Measurements from ENCODE around the gene SPR. TPM values are rescaled to one million over a fixed set of nuclear protein-coding genes. Genes with fewer than 3 reads are reported as not detected.
"Not testable (repeated sequence)": the region's sequence is repeated elsewhere in the genome, so short reads cannot be mapped to it uniquely, and the experiment has no call there.

The SPR gene
- total and polyA plus RNA-seq, 2 donors (not counting 1 experiment from before 2014, with no cell fraction given), result not detected

- ATAC-seq (ENCODE audit: low read depth), result no peak
- Histone ChIP-seq H3K4me1 (ENCODE audit: control insufficient read depth in 2 of 2, insufficient read depth in 2 of 2, low read length in 2 of 2) (no peaks in the 10 kb centered on the region), H3K4me2 (replicated peaks; ENCODE audit: low read depth, low read length, poor library complexity, severe bottlenecking) (no peak overlapping the region), H3K4me3 (ENCODE audit: control extremely low read depth in 1 of 5, extremely low read depth in 1 of 5, insufficient read depth in 1 of 5, low read depth in 2 of 5, low read length in 4 of 5) (no peak overlapping the region), H3K27me3 (replicated peaks in 1 of 4; ENCODE audit: control extremely low read depth in 1 of 4, control insufficient read depth in 3 of 4, insufficient read depth in 4 of 4, low read length in 3 of 4) (peaks cover 0 to 25% (median 19%) of the 10 kb centered on the region in 4 experiments), H3K79me2 (ENCODE audit: control insufficient read depth, insufficient read depth, low read length) (no peaks in the 10 kb centered on the region), H3K9me3 (ENCODE audit: control extremely low read depth in 1 of 3, control insufficient read depth in 2 of 3, insufficient read depth in 1 of 3, low read length in 2 of 3) (peaks cover 0 to 1% (median 0%) of the 10 kb centered on the region in 3 donors), H3K27ac (ENCODE audit: low read length in 2 of 2) (no peak overlapping the region), H3K9ac (ENCODE audit: low read length) (no peak overlapping the region), H3K36me3 (replicated peaks in 1 of 2; ENCODE audit: control extremely low read depth in 1 of 2, control insufficient read depth in 1 of 2, extremely low read depth in 1 of 2, insufficient read depth in 2 of 2, low read length in 1 of 2) (no peaks in the 10 kb centered on the region), H2AFZ (ENCODE audit: insufficient read depth, low read depth, low read length, poor library complexity, severe bottlenecking) (no peak overlapping the region), H4K20me1 (ENCODE audit: control insufficient read depth, insufficient read depth, low read length, poor library complexity, severe bottlenecking) (no peaks in the 10 kb centered on the region)
- ChIA-PET CTCF (interaction anchor here (1.0 kb wide), 1 partner anchor 276 kb away, joined by 3 read pairs; no protein-coding TSS in a partner anchor), POLR2A (no interaction called here)
- Mint-ChIP-seq H3K27ac (no peak overlapping the region), H3K27me3 (peaks cover 52% of the 10 kb centered on the region), H3K4me3 (no peak overlapping the region), H3K9me3 (ENCODE audit: insufficient read depth) (no peaks in the 10 kb centered on the region), H3K4me1 (no peaks in the 10 kb centered on the region)
- TF ChIP-seq EZH2 (IDR thresholded peaks at IDR 0.05; ENCODE audit: borderline replicate concordance, insufficient read depth, low read depth, low read length, poor library complexity, severe bottlenecking) (no peak), CTCF (IDR thresholded peaks at IDR 0.05) (no peak)
- intact Hi-C loops (cut with micrococcal nuclease), result no loop called here
- WGBS (ENCODE audit: insufficient coverage), result no CpG with 5 or more reads among the region's 3 CpGs
- no peak for DNase-seq
These were observed 14.2 kb downstream of the SPR start for GRCh38 chr2:72901426-72901825.

- H3K36me3 ChIP-seq (replicated peaks in 1 of 2; ENCODE audit: control extremely low read depth in 1 of 2, control insufficient read depth in 1 of 2, extremely low read depth in 1 of 2, insufficient read depth in 2 of 2, low read length in 1 of 2); H2AFZ ChIP-seq (ENCODE audit: insufficient read depth, low read depth, low read length, poor library complexity, severe bottlenecking); H3K79me2 ChIP-seq (ENCODE audit: control insufficient read depth, insufficient read depth, low read length); intact Hi-C loops (cut with micrococcal nuclease); H3K4me1 Mint-ChIP-seq; H3K4me3 ChIP-seq (ENCODE audit: control extremely low read depth in 1 of 5, extremely low read depth in 1 of 5, insufficient read depth in 1 of 5, low read depth in 2 of 5, low read length in 4 of 5); H3K4me2 ChIP-seq (replicated peaks; ENCODE audit: low read depth, low read length, poor library complexity, severe bottlenecking); H3K9me3 ChIP-seq (ENCODE audit: control extremely low read depth in 1 of 3, control insufficient read depth in 2 of 3, insufficient read depth in 1 of 3, low read length in 2 of 3); H3K4me3 Mint-ChIP-seq; H3K27ac Mint-ChIP-seq; H3K9me3 Mint-ChIP-seq (ENCODE audit: insufficient read depth); H3K27ac ChIP-seq (ENCODE audit: low read length in 2 of 2); DNase-seq; H3K9ac ChIP-seq (ENCODE audit: low read length); H3K4me1 ChIP-seq (ENCODE audit: control insufficient read depth in 2 of 2, insufficient read depth in 2 of 2, low read length in 2 of 2); ATAC-seq (ENCODE audit: low read depth); H4K20me1 ChIP-seq (ENCODE audit: control insufficient read depth, insufficient read depth, low read length, poor library complexity, severe bottlenecking): not testable (repeated sequence)
- peaks cover 57% of the 10 kb centered on the region for H3K27me3 Mint-ChIP-seq
- ChIA-PET CTCF (interaction anchor here (0.7 kb wide), 2 partner anchors 11 to 136 kb away, joined by 3 to 4 read pairs; no protein-coding TSS in a partner anchor), POLR2A (interaction anchor here (0.7 kb wide), 1 partner anchor 295 kb away, joined by 3 read pairs; no protein-coding TSS in a partner anchor)
- peaks cover 0 to 52% (median 34%) of the 10 kb centered on the region in 4 experiments for H3K27me3 ChIP-seq (replicated peaks in 1 of 4; ENCODE audit: control extremely low read depth in 1 of 4, control insufficient read depth in 3 of 4, insufficient read depth in 4 of 4, low read length in 3 of 4)
- 100% methylated on average over 2 of the region's 13 CpGs for WGBS (ENCODE audit: insufficient coverage)
These were observed 20.2 kb downstream of the SPR start for GRCh38 chr2:72907369-72907768.

Measured in B cell (primary cell).